ENCODE results near the gene SMOC2. TPM values are rescaled to one million over a fixed set of nuclear protein-coding genes. Genes with fewer than 3 reads are reported as not detected.

SMOC2 gene
- total RNA-seq, 1 experiment from 2014 or later: 0.42 TPM

- Histone ChIP-seq H3K27me3 (ENCODE audit: insufficient read depth, low read length) (peaks cover 35% of the 10 kb centered on the region), H4K20me1 (ENCODE audit: insufficient read depth) (no peaks in the 10 kb centered on the region), H3K4me2 (ENCODE audit: low read length) (no peak overlapping the region), H3K27ac (ENCODE audit: low read depth, low read length) (no peak overlapping the region), H3K9me2 (ENCODE audit: insufficient read depth) (no peaks in the 10 kb centered on the region), H3K4me1 (ENCODE audit: control insufficient read depth in 1 of 2, insufficient read depth in 2 of 2, low read length in 2 of 2) (no peaks in the 10 kb centered on the region), H3K4me3 (replicated peaks in 1 of 2; ENCODE audit: low read depth in 1 of 2, low read length in 2 of 2) (no peak overlapping the region), H3K36me3 (ENCODE audit: control insufficient read depth in 1 of 2, insufficient read depth in 2 of 2, low read length in 2 of 2) (no peaks in the 10 kb centered on the region), H2AFZ (ENCODE audit: low read depth, low read length, poor library complexity, severe bottlenecking) (no peak overlapping the region), H3K79me2 (ENCODE audit: insufficient read depth, low read length) (no peaks in the 10 kb centered on the region), H3K9me3 (ENCODE audit: control insufficient read depth in 1 of 2, insufficient read depth in 1 of 2, low read depth in 1 of 2, low read length in 2 of 2) (no peaks in the 10 kb centered on the region), H3K9ac (ENCODE audit: low read length) (no peak overlapping the region)
- ChIA-PET POLR2A (no interaction called here), CTCF (no interaction called here), RAD21 (ENCODE audit: low non-redundant PET in 1 of 2, low total read pairs in 2 of 2, uncharacterized antibody in 2 of 2, unreplicated experiment in 2 of 2) (no interaction called here)
- intact Hi-C loops (cut with micrococcal nuclease): no loop called here
- BruUV-seq (replicated peaks): no TSS peak
- TF ChIP-seq POLR2AphosphoS5 (IDR thresholded peaks at IDR 0.05; ENCODE audit: low read depth, low read length) (no peak), EZH2phosphoT487 (IDR thresholded peaks at IDR 0.05; ENCODE audit: borderline replicate concordance) (no peak), CTCF (IDR thresholded peaks at IDR 0.05 in 2 of 3, conservative IDR thresholded peaks at IDR 0.05 in 1 of 3; ENCODE audit: borderline replicate concordance in 1 of 3, insufficient read depth in 1 of 3, low read depth in 2 of 3, low read length in 2 of 3) (no peak), MAX (IDR thresholded peaks at IDR 0.05) (no peak), YY1 (IDR thresholded peaks at IDR 0.05; ENCODE audit: extremely low read depth, insufficient replicate concordance, low read depth, low read length) (no peak), CBX3 (IDR thresholded peaks at IDR 0.05; ENCODE audit: low read depth) (no peak), EZH2 (IDR thresholded peaks at IDR 0.05) (no peak), SRF (IDR thresholded peaks at IDR 0.05; ENCODE audit: low read depth) (no peak), TCF7L2 (IDR thresholded peaks at IDR 0.05; ENCODE audit: borderline replicate concordance, extremely low read depth, insufficient read depth, insufficient read length) (no peak)
- no peak for DNase-seq (ENCODE audit: low read depth, low spot score)
- ATAC-seq: no peak
Observed at GRCh38 chr6:168432196-168432595, 8.8 kb upstream of the SMOC2 start.
